Naive B cell (primary cell): ENCODE measurements around the gene GNB2. TPM values are rescaled to one million over a fixed set of nuclear protein-coding genes. Genes with fewer than 3 reads are reported as not detected.
"Not testable (repeated sequence)": the region's sequence is repeated elsewhere in the genome, so short reads cannot be mapped to it uniquely, and the experiment has no call there.

Source experiments
- ATAC-seq, 2 donors: fragments of 150-1000 bp; cut with Tn5 transposase; 2 replicates each; pipeline ENCODE4 v1.10.0; 2021; ENCODE audit warnings: low read depth in 2 of 2, mild to moderate bottlenecking in 2 of 2, moderate library complexity in 2 of 2
- DNase-seq: peaks from one replicate; pipeline ENCODE4 v3.0.0; 2022
- H3K27ac Mint-ChIP-seq, 6 donors: one replicate each; pipeline ENCODE4 v1.8.0; 2020 to 2022; ENCODE audit warnings: mild to moderate bottlenecking in 6 of 6, mixed read lengths in 6 of 6, moderate library complexity in 5 of 6, inconsistent platforms in 2 of 6
- H3K27me3 Mint-ChIP-seq, 3 donors: one replicate each; pipeline ENCODE4 v1.8.0; 2021 to 2022; ENCODE audit warnings: mixed read lengths in 3 of 3, mild to moderate bottlenecking in 1 of 3
- H3K36me3 Mint-ChIP-seq, 2 donors: one replicate each; pipeline ENCODE4 v1.8.0; 2020 to 2022; ENCODE audit warnings: mixed read lengths in 2 of 2, inconsistent platforms in 1 of 2, mild to moderate bottlenecking in 1 of 2
- H3K4me1 Mint-ChIP-seq, 3 donors: one replicate each; pipeline ENCODE4 v1.8.0; 2020 to 2022; ENCODE audit warnings: mixed read lengths in 3 of 3, inconsistent platforms in 1 of 3, mild to moderate bottlenecking in 1 of 3, moderate library complexity in 1 of 3
- H3K4me3 Mint-ChIP-seq, 8 donors: one replicate each; pipeline ENCODE4 v1.8.0; 2020 to 2022; ENCODE audit warnings: mild to moderate bottlenecking in 8 of 8, mixed read lengths in 8 of 8, moderate library complexity in 8 of 8, inconsistent platforms in 2 of 8
- H3K9me3 Mint-ChIP-seq, 7 donors: one replicate each; pipeline ENCODE4 v1.8.0; 2020 to 2022; ENCODE audit warnings: mixed read lengths in 7 of 7, mild to moderate bottlenecking in 5 of 7, inconsistent platforms in 2 of 7, moderate library complexity in 1 of 7
- polyA plus RNA-seq, 6 donors: library from polyadenylated mRNA; unstranded; fragments of 300-500 nt; fragmentation: Illumina TruSeq; gene quantifications; one replicate each; pipeline ENCODE4 v1.2.3, GENCODE V29; 2021; ENCODE audit warnings: low read depth in 6 of 6

GNB2 gene
- polyA plus RNA-seq, 6 donors from 2014 or later = 46.2 to 65.4 (median 56.2) TPM

DNA sequence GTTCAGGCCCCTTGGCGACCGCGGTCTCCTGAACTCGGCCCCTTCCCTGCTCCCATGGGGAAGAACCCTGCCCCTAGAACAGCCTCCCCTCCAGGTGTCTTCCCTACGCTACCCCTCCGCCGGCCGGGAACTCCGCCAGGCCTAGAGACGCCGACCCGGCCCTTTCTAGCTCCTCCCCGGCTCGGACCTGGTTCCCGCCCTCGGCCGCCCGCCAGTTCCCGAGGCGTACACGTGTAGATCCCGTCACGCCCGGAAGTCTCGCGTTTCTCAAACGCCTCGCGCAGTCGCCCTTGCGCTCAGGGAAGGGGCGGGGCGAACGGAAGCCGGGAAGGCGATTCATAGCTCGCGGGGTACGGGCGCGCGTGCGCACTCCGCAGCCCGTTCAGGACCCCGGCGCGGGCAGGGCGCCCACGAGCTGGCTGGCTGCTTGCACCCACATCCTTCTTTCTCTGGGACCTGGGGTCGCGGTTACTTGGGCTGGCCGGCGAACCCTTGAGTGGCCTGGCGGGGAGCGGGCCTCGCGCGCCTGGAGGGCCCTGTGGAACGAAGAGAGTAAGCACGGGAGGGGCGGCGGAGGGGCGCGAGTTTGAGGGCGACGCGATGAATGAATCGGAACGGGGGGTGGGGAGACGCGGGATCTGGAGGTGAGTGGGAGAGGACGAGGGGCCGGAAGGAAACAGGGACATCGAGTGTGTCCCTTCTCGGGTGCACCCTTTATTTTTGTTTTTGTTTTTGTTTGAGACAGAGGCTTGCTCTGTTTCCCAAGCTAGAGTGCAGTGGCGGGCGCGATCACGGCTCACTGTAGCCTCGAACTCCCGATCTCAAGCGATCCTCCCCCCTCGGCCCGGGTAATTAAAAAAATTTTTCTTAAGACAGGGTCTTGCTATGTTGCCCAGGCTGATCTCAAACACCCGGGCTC, 32.5 kb downstream of the GNB2 start, which contains the start of gene POP7:
POP7 (plus strand) TSS at position 369 of the 919 bp plus-strand sequence. CDS start 710 bp downstream, outside the sequence.
- peak; percentile 98 for DNase-seq
- Mint-ChIP-seq H3K4me3 (peak within 1 kb of the TSS; percentile 92 to 97 (median 95)), H3K27ac (peak within 1 kb of the TSS; percentile 91 to 98 (median 94))

DNA sequence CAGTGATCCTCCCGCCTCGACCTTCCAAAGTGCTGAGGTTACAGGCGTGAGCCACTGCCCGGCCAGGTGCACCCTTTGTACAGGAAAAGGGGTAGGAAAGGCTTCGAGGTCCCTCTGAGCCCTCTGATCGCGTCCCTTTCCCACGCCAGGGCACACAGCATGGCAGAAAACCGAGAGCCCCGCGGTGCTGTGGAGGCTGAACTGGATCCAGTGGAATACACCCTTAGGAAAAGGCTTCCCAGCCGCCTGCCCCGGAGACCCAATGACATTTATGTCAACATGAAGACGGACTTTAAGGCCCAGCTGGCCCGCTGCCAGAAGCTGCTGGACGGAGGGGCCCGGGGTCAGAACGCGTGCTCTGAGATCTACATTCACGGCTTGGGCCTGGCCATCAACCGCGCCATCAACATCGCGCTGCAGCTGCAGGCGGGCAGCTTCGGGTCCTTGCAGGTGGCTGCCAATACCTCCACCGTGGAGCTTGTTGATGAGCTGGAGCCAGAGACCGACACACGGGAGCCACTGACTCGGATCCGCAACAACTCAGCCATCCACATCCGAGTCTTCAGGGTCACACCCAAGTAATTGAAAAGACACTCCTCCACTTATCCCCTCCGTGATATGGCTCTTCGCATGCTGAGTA, 33.3 kb downstream of the GNB2 start:
- Mint-ChIP-seq H3K4me1 (peaks cover 15 to 21% (median 19%) of the 10 kb centered on the region in 3 donors), H3K36me3 (no peaks in the 10 kb centered on the region), H3K4me3 (peak overlapping the region; percentile 92 to 97 (median 95)), H3K27me3 (no peaks in the 10 kb centered on the region), H3K27ac (peak overlapping the region in 5 of 6 donors; percentile 76 to 94 (median 89)), H3K9me3 (no peaks in the 10 kb centered on the region)
- ATAC-seq (no peak), DNase-seq (no peak)

More for the DNA sequence above, 32.5 kb downstream of the GNB2 start, which contains the start of gene POP7:
- peak; percentile 94 to 96 for ATAC-seq
- Mint-ChIP-seq H3K4me1 (peaks cover 15 to 26% (median 19%) of the 10 kb centered on the region in 3 donors), H3K36me3 (no peaks in the 10 kb centered on the region), H3K27me3 (no peaks in the 10 kb centered on the region), H3K9me3 (no peaks in the 10 kb centered on the region)

DNA sequence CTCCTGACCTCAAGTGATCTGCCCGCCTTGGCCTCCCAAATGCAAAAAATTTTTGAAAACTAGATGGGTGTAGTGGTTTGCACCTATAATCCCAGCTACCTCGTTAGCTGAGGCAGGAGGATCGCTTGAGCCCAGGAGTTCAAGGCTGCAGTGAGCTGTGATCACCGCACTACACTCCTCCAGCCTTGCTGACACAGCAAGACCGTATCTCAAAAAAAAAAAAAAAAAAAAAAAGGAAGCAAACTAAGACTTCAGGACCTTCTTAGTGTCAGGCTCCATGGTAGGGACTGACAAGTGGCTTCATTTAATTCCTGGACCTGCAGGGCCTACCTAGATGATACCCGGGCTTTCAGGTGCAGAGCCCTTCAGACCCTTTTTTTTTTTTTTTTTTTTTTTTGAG, 34.9 kb downstream of the GNB2 start:
- Mint-ChIP-seq H3K27me3 (no peaks in the 10 kb centered on the region), H3K27ac (no peak overlapping the region), H3K9me3 (no peaks in the 10 kb centered on the region), H3K4me3 (peak overlapping the region in 5 of 8 donors; percentile 8 to 73 (median 54)), H3K36me3 (no peaks in the 10 kb centered on the region), H3K4me1 (peaks cover 15 to 21% (median 19%) of the 10 kb centered on the region in 3 donors)
- DNase-seq (no peak), ATAC-seq (no peak)

DNA sequence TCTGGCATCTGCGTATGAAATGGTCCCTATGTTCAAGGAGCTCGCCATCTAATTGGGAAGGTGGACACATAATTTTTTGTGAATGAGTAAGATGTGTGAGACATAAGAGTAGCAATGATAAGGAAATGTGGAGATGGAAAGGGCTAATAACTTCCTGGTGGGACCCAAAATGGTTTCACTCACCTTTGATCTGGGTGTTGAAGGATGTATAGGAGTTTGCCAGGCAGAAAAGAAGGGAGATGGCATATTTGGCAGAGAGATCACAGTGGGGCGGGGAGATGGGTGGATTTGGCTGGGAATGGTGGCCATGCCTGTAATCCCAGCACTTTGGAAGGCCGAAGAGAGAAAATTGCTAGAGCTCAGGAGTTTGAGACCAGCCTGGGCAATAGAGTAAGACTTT, 36.9 kb downstream of the GNB2 start:
- ATAC-seq = no peak
- peaks cover 15 to 21% (median 16%) of the 10 kb centered on the region in 3 donors for H3K4me1 Mint-ChIP-seq
- no peaks in the 10 kb centered on the region for H3K27me3 Mint-ChIP-seq
- no peak overlapping the region for H3K4me3 Mint-ChIP-seq
- no peak for DNase-seq
- no peaks in the 10 kb centered on the region for H3K9me3 Mint-ChIP-seq
- no peaks in the 10 kb centered on the region for H3K36me3 Mint-ChIP-seq
- H3K27ac Mint-ChIP-seq = no peak overlapping the region

DNA sequence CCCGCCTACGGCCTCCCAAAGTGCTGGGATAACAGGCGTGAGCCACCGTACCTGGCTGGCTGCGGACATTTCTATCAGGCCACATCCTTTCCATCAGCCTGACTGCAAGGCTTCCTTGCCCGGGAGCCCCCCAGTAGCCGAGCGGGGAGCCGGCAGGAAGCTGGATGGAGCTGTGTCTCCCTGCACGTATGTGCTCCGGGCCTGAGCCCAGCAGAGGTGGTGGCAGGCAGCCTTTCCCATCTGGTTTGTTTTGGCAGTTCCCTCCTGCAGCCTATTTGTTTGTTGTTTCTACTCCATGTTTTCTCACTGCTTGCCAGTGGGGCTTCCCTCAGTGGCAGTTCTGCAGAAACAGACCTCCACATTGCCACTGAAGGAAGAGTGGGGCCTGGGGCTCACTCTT, 37.8 kb downstream of the GNB2 start:
- DNase-seq (no peak), ATAC-seq (no peak)
- no peak overlapping the region for H3K27ac Mint-ChIP-seq
- H3K36me3 Mint-ChIP-seq = no peaks in the 10 kb centered on the region
- H3K4me1 Mint-ChIP-seq = peaks cover 7 to 13% (median 13%) of the 10 kb centered on the region in 3 donors
- H3K9me3 Mint-ChIP-seq = no peaks in the 10 kb centered on the region
- H3K27me3 Mint-ChIP-seq = no peaks in the 10 kb centered on the region
- H3K4me3 Mint-ChIP-seq = no peak overlapping the region

DNA sequence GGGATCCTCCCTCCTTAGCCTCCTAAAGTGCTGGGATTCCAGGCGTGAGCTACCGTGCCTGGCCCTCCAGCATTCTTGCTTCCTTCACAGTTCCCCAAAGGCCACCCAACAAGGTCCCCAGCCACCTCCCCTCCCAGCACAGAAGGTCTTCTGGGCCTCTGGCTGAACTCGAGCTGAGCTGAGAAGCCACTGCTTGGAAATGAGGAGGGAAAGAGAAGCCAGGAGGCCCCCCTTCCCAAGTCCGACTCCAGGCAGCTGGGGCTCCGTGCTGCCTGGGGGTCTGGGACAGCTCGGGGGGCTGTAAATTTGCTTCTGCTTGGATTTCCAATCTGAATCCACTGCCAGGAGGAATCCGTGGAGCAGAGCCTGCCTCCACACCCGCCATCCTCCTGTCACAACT, 41.2 kb downstream of the GNB2 start:
- Mint-ChIP-seq H3K36me3 (peaks cover 0 to 21% of the 10 kb centered on the region in 2 donors), H3K9me3 (peaks cover 10 to 27% (median 17%) of the 10 kb centered on the region in 7 donors), H3K27me3 (peaks cover 14 to 28% (median 27%) of the 10 kb centered on the region in 3 donors), H3K27ac (peak overlapping the region in 2 of 6 donors; percentile 26 to 32), H3K4me3 (no peak overlapping the region), H3K4me1 (peaks cover under 1 to 1% (median under 1%) of the 10 kb centered on the region in 3 donors)
- DNase-seq (no peak), ATAC-seq (no peak)

DNA sequence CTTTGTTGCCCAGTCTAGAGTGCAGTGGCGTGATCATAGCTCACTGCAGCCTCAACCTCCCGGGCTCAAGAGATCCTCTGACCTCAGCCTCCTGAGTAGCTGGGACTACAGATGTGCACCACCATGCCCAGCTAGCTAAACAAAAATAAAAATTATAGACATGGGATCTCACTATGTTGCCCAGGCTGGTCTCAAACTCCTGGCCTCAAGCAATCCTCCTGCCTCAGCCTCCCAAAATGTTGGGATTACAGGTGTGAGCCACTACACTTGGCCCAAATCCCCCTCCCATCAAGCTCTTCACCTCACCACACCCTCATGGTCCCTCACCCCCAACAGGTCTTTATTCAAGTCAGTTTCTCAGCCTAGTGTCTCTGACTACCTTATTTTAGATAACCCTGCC, 43.5 kb downstream of the GNB2 start:
- H3K9me3 Mint-ChIP-seq = peaks cover 10 to 28% (median 19%) of the 10 kb centered on the region in 7 donors
- H3K4me1 Mint-ChIP-seq, ATAC-seq, DNase-seq, H3K27ac Mint-ChIP-seq: not testable (repeated sequence)
- H3K4me3 Mint-ChIP-seq = peak overlapping the region in 1 of 8 donors; percentile 24
- H3K27me3 Mint-ChIP-seq = peaks cover 28 to 49% (median 46%) of the 10 kb centered on the region in 3 donors
- H3K36me3 Mint-ChIP-seq = peaks cover 0 to 21% of the 10 kb centered on the region in 2 donors

DNA sequence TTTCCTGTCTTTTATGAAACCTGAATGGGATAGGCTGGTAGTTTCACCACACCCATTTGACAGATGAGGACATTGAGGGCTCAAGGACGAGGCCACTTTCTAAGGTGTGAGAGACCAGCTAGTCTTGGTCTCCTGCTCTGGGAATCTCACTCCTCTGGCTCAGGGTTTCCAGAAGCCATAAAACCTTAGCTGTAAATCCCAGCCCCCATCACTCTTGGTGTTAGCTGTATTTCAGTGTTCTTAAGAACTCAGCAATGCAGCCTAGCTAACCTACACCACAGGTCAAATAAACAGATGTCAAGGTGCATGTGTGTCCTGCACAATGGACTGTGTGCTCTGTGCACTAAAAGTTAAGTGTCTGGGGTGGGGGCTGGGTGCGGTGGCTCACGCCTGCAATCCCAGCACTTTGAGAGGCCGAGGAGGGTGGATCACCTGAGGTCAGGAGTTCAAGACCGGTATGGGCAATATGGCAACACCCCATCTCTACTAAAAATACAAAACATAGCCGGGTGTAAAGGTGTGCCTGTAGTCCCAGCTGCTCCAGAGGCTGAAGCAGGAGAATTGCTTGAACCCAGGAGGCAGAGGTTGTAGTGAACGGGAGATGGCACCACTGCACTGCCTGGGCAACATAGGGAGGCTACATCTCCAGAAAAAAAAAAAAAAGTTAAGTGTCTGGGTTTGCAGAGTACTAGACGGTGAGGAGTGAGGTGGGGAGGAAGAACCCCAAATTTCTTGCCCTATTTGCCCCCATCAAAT, 46.2 kb downstream of the GNB2 start:
- no peak overlapping the region for H3K27ac Mint-ChIP-seq
- peaks cover 4 to 8% (median 4%) of the 10 kb centered on the region in 3 donors for H3K4me1 Mint-ChIP-seq
- H3K27me3 Mint-ChIP-seq = peaks cover 42 to 75% (median 70%) of the 10 kb centered on the region in 3 donors
- peak overlapping the region in 2 of 8 donors; percentile 45 to 66 for H3K4me3 Mint-ChIP-seq
- H3K9me3 Mint-ChIP-seq = peaks cover 10 to 28% (median 19%) of the 10 kb centered on the region in 7 donors
- DNase-seq (no peak), ATAC-seq (no peak)
- H3K36me3 Mint-ChIP-seq = peaks cover 0 to 21% of the 10 kb centered on the region in 2 donors

DNA sequence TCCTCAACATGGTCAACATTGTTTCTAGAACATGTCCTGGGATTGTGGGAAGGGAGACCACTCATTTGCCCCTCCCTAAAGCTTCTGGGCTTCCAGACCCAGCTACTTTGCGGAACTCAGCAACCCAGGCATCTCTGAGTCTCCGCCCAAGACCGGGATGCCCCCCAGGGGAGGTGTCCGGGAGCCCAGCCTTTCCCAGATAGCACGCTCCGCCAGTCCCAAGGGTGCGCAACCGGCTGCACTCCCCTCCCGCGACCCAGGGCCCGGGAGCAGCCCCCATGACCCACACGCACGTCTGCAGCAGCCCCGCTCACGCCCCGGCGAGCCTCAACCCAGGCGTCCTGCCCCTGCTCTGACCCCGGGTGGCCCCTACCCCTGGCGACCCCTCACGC, 46.7 kb downstream of the GNB2 start, which contains the start of gene EPO:
EPO (plus strand) TSS at position 190 of the 392 bp plus-strand sequence. CDS start 513 bp downstream, outside the sequence.
- Mint-ChIP-seq H3K27me3 (peaks cover 45 to 76% (median 72%) of the 10 kb centered on the region in 3 donors), H3K27ac (no peak within 1 kb of the TSS), H3K36me3 (peaks cover 0 to 21% of the 10 kb centered on the region in 2 donors), H3K4me3 (peak within 1 kb of the TSS in 2 of 8 donors; percentile 45 to 66), H3K4me1 (peaks cover 7 to 13% (median 8%) of the 10 kb centered on the region in 3 donors), H3K9me3 (peaks cover 10 to 28% (median 19%) of the 10 kb centered on the region in 7 donors)
- ATAC-seq = no peak
- DNase-seq = no peak

DNA sequence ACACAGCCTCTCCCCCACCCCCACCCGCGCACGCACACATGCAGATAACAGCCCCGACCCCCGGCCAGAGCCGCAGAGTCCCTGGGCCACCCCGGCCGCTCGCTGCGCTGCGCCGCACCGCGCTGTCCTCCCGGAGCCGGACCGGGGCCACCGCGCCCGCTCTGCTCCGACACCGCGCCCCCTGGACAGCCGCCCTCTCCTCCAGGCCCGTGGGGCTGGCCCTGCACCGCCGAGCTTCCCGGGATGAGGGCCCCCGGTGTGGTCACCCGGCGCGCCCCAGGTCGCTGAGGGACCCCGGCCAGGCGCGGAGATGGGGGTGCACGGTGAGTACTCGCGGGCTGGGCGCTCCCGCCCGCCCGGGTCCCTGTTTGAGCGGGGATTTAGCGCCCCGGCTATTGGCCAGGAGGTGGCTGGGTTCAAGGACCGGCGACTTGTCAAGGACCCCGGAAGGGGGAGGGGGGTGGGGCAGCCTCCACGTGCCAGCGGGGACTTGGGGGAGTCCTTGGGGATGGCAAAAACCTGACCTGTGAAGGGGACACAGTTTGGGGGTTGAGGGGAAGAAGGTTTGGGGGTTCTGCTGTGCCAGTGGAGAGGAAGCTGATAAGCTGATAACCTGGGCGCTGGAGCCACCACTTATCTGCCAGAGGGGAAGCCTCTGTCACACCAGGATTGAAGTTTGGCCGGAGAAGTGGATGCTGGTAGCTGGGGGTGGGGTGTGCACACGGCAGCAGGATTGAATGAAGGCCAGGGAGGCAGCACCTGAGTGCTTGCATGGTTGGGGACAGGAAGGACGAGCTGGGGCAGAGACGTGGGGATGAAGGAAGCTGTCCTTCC, 47.3 kb downstream of the GNB2 start:
- ATAC-seq (no peak), DNase-seq (no peak)
- H3K27me3 Mint-ChIP-seq = peaks cover 47 to 76% (median 72%) of the 10 kb centered on the region in 3 donors
- H3K27ac Mint-ChIP-seq = no peak overlapping the region
- H3K4me3 Mint-ChIP-seq = no peak overlapping the region
- peaks cover 10 to 28% (median 19%) of the 10 kb centered on the region in 7 donors for H3K9me3 Mint-ChIP-seq
- H3K36me3 Mint-ChIP-seq = peaks cover 0 to 21% of the 10 kb centered on the region in 2 donors
- H3K4me1 Mint-ChIP-seq = peaks cover 8 to 17% (median 9%) of the 10 kb centered on the region in 3 donors

DNA sequence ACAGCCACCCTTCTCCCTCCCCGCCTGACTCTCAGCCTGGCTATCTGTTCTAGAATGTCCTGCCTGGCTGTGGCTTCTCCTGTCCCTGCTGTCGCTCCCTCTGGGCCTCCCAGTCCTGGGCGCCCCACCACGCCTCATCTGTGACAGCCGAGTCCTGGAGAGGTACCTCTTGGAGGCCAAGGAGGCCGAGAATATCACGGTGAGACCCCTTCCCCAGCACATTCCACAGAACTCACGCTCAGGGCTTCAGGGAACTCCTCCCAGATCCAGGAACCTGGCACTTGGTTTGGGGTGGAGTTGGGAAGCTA, 47.9 kb downstream of the GNB2 start:
- Mint-ChIP-seq H3K27me3 (peaks cover 47 to 76% (median 72%) of the 10 kb centered on the region in 3 donors), H3K36me3 (peaks cover 0 to 21% of the 10 kb centered on the region in 2 donors), H3K27ac (no peak overlapping the region), H3K4me3 (no peak overlapping the region), H3K9me3 (peaks cover 10 to 28% (median 19%) of the 10 kb centered on the region in 7 donors), H3K4me1 (peaks cover 8 to 17% (median 9%) of the 10 kb centered on the region in 3 donors)
- DNase-seq = no peak
- ATAC-seq = no peak
